ENCODE results near the gene FRMPD4.
"Not testable (repeated sequence)": the region's sequence is repeated elsewhere in the genome, so short reads cannot be mapped to it uniquely, and the experiment has no call there.

The FRMPD4 gene

GRCh38 chrX:12497832-12498591, 359.7 kb downstream of the FRMPD4 start:
- peak; percentile 71 for TF ChIP-seq CTCF (IDR thresholded peaks at IDR 0.05; ENCODE audit: low read depth, low read length, missing control alignments)
- no peak for DNase-seq (ENCODE audit: low read depth)
- H3K4me3 ChIP-seq (ENCODE audit: low read depth, low read length) = no peak overlapping the region

GRCh38 chrX:12505127-12505526, 366.9 kb downstream of the FRMPD4 start:
- H3K4me3 ChIP-seq (ENCODE audit: low read depth, low read length) = no peak overlapping the region
- DNase-seq (ENCODE audit: low read depth) = no peak
- TF ChIP-seq CTCF (IDR thresholded peaks at IDR 0.05; ENCODE audit: low read depth, low read length, missing control alignments) = no peak

GRCh38 chrX:12515384-12515783, 377.1 kb downstream of the FRMPD4 start:
- not testable (repeated sequence) for H3K4me3 ChIP-seq (ENCODE audit: low read depth, low read length)
- peak; percentile 29 for DNase-seq (ENCODE audit: low read depth)

DNA sequence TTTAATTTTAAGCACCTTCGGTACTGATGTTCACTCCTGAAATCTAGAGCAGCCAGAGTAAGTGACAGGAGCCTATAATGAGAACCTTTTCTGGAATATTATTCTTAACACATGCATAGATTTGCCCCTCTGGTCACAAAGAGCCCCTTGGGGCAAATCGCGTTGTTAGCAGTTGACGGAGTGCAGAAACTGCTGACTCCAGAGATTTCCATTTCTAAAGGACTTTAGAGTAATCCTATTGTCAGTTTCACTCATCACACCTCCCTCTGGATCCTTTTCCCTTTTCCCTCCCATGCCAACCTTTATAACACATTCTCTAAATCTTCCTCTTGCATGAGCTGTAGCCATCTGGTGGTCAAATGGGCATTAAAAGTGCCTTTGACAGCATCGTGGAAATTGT, 388.0 kb downstream of the FRMPD4 start:
- TF ChIP-seq CTCF (IDR thresholded peaks at IDR 0.05; ENCODE audit: low read depth, low read length, missing control alignments) = no peak
- DNase-seq (ENCODE audit: low read depth) = no peak
- H3K4me3 ChIP-seq (ENCODE audit: low read depth, low read length) = no peak overlapping the region

DNA sequence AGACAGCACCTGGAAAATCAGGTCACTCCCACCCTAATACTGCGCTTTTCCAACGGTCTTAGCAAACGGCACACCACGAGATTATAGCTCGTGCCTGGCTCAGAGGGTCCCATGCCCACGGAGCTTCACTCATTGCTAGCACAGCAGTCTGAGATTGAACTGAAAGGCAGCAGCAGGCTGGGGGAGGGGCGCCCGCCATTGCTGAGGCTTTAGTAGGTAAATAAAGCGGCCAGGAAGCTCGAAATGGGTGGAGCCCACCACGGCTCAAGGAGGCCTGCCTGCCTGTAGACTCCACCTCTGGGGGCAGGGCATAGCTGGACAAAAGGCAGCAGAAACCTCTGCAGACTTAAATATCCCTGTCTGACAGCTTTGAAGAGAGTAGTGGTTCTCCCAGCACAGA, 399.8 kb downstream of the FRMPD4 start:
- not testable (repeated sequence) for DNase-seq (ENCODE audit: low read depth); H3K4me3 ChIP-seq (ENCODE audit: low read depth, low read length)

DNA sequence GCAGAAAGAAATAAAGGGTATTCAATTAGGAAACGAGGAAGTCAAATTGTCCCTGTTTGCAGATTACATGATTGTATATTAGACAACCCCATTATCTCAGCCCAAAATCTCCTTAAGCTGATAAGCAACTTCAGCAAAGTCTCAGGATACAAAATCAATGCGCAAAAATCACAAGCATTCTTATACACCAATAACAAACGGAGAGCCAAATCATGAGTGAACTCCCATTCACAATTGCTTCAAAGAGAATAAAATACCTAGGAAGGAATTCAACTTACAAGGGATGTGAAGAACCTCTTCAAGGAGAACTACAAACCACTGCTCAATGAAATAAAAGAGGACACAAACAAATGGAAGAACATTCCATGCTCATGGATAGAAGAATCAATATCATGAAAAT, 404.0 kb downstream of the FRMPD4 start:
- not testable (repeated sequence) for H3K4me3 ChIP-seq (ENCODE audit: low read depth, low read length)

DNA sequence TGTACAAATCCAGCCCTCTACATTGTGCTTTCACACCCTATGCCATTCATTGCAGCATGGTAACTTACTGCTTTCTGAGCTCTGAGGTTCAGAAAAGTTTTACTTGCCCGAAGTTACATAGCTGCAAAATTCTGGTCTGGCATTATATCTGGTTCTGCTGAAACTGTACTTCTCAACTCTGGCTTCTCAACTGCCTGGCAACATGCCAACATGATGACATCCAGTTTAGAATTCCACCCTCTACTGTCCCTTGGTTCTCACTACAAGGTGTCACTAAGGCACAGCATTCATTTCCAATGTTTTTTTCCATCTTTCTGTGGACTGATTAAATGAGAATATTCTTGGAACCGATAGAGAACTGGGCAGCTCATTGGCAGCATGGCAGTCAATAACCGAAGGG, 410.1 kb downstream of the FRMPD4 start:
- H3K4me3 ChIP-seq (ENCODE audit: low read depth, low read length) = no peak overlapping the region
- no peak for DNase-seq (ENCODE audit: low read depth)
- no peak for TF ChIP-seq CTCF (IDR thresholded peaks at IDR 0.05; ENCODE audit: low read depth, low read length, missing control alignments)

More for the DNA sequence above, 404.0 kb downstream of the FRMPD4 start:
- DNase-seq (ENCODE audit: low read depth) = not testable (repeated sequence)

DNA sequence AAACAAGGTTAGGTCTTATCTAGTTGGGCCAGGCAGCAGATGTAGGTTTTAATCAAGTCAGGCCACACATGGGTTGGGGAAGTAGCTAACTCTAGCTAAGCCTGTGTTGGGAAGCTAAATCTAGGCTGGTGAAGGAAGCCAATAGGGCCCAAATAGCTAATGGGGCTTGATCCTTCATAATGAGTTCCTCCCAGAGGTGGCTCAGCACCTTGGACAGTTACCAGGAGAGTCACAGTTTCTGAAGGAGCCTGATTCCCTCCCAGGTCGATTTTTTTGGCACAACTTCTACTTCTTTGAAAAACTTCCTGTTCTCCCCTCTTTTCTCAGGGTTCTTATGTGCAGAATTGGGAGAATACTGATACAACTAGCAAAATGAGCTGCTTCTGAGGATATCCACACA, 410.5 kb downstream of the FRMPD4 start:
- H3K4me3 ChIP-seq (ENCODE audit: low read depth, low read length) = no peak overlapping the region
- TF ChIP-seq CTCF (IDR thresholded peaks at IDR 0.05; ENCODE audit: low read depth, low read length, missing control alignments) = no peak
- no peak for DNase-seq (ENCODE audit: low read depth)

Measured in GM12864 (cell line).